ENCODE data around the gene TMPRSS3. TPM values are rescaled to one million over a fixed set of nuclear protein-coding genes. Genes with fewer than 3 reads are reported as not detected.

The TMPRSS3 gene
- total and polyA plus RNA-seq, 2 donors (not counting 1 experiment from before 2014, with no cell fraction given): 0.10 to 0.12 TPM

DNA sequence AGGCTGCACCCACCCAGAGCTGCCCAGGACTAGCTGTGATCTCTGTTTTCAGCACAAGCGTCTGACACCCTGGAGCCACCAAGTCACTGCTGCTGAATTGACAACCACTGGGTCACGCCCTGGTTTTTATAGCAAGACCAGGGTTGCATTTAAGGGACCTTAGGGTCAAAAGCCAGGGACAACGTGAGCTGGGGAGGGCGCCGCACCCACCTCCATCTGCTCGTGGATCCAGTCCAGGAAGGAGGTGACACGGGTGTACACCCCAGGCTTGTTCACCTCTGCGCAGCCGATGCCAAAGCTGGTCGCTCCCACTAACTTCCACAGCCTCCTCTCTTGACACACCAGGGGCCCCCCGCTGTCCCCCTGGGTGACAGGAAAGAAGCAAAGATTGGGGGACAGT is 20.3 kb downstream of the TMPRSS3 start:
- H3K36me3 ChIP-seq (replicated peaks in 1 of 2; ENCODE audit: control extremely low read depth in 1 of 2, control insufficient read depth in 1 of 2, extremely low read depth in 1 of 2, insufficient read depth in 2 of 2, low read length in 1 of 2): no peaks in the 10 kb centered on the region
- no peak for DNase-seq
- no peak for TF ChIP-seq EZH2 (IDR thresholded peaks at IDR 0.05; ENCODE audit: borderline replicate concordance, insufficient read depth, low read depth, low read length, poor library complexity, severe bottlenecking)
- TF ChIP-seq, protein P1, sequence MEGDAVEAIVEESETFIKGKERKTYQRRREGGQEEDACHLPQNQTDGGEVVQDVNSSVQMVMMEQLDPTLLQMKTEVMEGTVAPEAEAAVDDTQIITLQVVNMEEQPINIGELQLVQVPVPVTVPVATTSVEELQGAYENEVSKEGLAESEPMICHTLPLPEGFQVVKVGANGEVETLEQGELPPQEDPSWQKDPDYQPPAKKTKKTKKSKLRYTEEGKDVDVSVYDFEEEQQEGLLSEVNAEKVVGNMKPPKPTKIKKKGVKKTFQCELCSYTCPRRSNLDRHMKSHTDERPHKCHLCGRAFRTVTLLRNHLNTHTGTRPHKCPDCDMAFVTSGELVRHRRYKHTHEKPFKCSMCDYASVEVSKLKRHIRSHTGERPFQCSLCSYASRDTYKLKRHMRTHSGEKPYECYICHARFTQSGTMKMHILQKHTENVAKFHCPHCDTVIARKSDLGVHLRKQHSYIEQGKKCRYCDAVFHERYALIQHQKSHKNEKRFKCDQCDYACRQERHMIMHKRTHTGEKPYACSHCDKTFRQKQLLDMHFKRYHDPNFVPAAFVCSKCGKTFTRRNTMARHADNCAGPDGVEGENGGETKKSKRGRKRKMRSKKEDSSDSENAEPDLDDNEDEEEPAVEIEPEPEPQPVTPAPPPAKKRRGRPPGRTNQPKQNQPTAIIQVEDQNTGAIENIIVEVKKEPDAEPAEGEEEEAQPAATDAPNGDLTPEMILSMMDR (IDR thresholded peaks at IDR 0.05): no peak
- H3K9me3 ChIP-seq (ENCODE audit: control extremely low read depth in 1 of 3, control insufficient read depth in 2 of 3, insufficient read depth in 1 of 3, low read length in 2 of 3): peaks cover 0 to 7% (median 0%) of the 10 kb centered on the region in 3 donors
- no peak overlapping the region for H3K9ac ChIP-seq (ENCODE audit: low read length)
- H3K27me3 ChIP-seq (replicated peaks in 1 of 4; ENCODE audit: control extremely low read depth in 1 of 4, control insufficient read depth in 3 of 4, insufficient read depth in 4 of 4, low read length in 3 of 4): peaks cover 0 to 17% (median 0%) of the 10 kb centered on the region in 4 experiments
- H4K20me1 ChIP-seq (ENCODE audit: control insufficient read depth, insufficient read depth, low read length, poor library complexity, severe bottlenecking): no peaks in the 10 kb centered on the region
- H3K27ac ChIP-seq (ENCODE audit: low read length in 2 of 2): no peak overlapping the region
- intact Hi-C loops (cut with micrococcal nuclease): no loop called here
- ChIA-PET POLR2A (no interaction called here), CTCF (no interaction called here)
- 83% methylated on average over 8 of the region's 11 CpGs for WGBS (ENCODE audit: insufficient coverage)
- H3K4me3 ChIP-seq (ENCODE audit: control extremely low read depth in 1 of 5, extremely low read depth in 1 of 5, insufficient read depth in 1 of 5, low read depth in 2 of 5, low read length in 4 of 5): no peak overlapping the region
- H3K4me1 ChIP-seq (ENCODE audit: control insufficient read depth in 2 of 2, insufficient read depth in 2 of 2, low read length in 2 of 2): peaks cover 9 to 12% of the 10 kb centered on the region in 2 donors
- Mint-ChIP-seq H3K27ac (no peak overlapping the region), H3K9me3 (ENCODE audit: insufficient read depth) (no peaks in the 10 kb centered on the region), H3K27me3 (peaks cover 17% of the 10 kb centered on the region), H3K4me1 (peaks cover 10% of the 10 kb centered on the region), H3K4me3 (no peak overlapping the region)
- no peak overlapping the region for H2AFZ ChIP-seq (ENCODE audit: insufficient read depth, low read depth, low read length, poor library complexity, severe bottlenecking)
- H3K4me2 ChIP-seq (replicated peaks; ENCODE audit: low read depth, low read length, poor library complexity, severe bottlenecking): no peak overlapping the region
- H3K79me2 ChIP-seq (ENCODE audit: control insufficient read depth, insufficient read depth, low read length): no peaks in the 10 kb centered on the region
- ATAC-seq (ENCODE audit: low read depth): no peak

DNA sequence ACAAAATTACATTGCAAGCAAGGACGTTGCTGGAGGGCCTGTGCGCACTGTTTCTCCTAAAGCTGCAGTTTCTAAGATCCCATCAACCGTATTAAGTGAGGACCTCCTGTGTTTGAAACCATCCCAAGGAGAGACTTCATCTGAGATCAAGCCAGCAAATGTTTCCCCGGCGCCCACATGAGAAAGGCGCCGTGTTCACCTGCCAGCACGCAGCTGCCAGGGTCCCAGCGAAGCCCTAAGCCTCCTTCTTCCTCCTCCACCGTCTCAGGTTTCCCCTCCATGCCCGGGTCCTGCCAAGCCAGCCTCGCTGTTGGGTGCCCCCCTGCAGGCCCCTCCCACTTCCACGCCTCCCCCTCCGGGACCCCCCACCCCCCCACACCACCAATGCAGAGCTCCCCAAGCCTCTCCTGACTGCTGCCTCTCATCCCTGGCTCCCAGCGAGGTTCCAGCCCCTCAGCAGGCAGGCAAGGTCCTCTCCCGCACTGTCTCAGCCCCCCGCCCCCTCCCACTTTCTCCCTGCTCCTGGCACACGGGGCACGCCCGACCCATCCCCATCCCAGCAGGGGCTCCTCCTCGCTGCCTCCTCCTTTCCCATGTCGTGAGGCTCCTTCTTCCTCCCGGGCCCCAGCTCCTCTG is 20.9 kb downstream of the TMPRSS3 start:
- Histone ChIP-seq H4K20me1 (ENCODE audit: control insufficient read depth, insufficient read depth, low read length, poor library complexity, severe bottlenecking) (no peaks in the 10 kb centered on the region), H3K27ac (ENCODE audit: low read length in 2 of 2) (no peak overlapping the region), H3K9me3 (ENCODE audit: control extremely low read depth in 1 of 3, control insufficient read depth in 2 of 3, insufficient read depth in 1 of 3, low read length in 2 of 3) (peaks cover 0 to 3% (median 0%) of the 10 kb centered on the region in 3 donors), H3K9ac (ENCODE audit: low read length) (no peak overlapping the region), H3K4me1 (ENCODE audit: control insufficient read depth in 2 of 2, insufficient read depth in 2 of 2, low read length in 2 of 2) (peaks cover 9% of the 10 kb centered on the region in 2 donors), H2AFZ (ENCODE audit: insufficient read depth, low read depth, low read length, poor library complexity, severe bottlenecking) (no peak overlapping the region), H3K4me3 (ENCODE audit: control extremely low read depth in 1 of 5, extremely low read depth in 1 of 5, insufficient read depth in 1 of 5, low read depth in 2 of 5, low read length in 4 of 5) (no peak overlapping the region), H3K79me2 (ENCODE audit: control insufficient read depth, insufficient read depth, low read length) (no peaks in the 10 kb centered on the region), H3K4me2 (replicated peaks; ENCODE audit: low read depth, low read length, poor library complexity, severe bottlenecking) (no peak overlapping the region), H3K36me3 (replicated peaks in 1 of 2; ENCODE audit: control extremely low read depth in 1 of 2, control insufficient read depth in 1 of 2, extremely low read depth in 1 of 2, insufficient read depth in 2 of 2, low read length in 1 of 2) (no peaks in the 10 kb centered on the region), H3K27me3 (replicated peaks in 1 of 4; ENCODE audit: control extremely low read depth in 1 of 4, control insufficient read depth in 3 of 4, insufficient read depth in 4 of 4, low read length in 3 of 4) (peaks cover 0 to 14% (median 0%) of the 10 kb centered on the region in 4 experiments)
- no peak for DNase-seq
- POLR2A ChIA-PET: no interaction called here
- 58% methylated on average over 20 of the region's 23 CpGs for WGBS (ENCODE audit: insufficient coverage)
- no peak for ATAC-seq (ENCODE audit: low read depth)
- TF ChIP-seq, protein P1 (IDR thresholded peaks at IDR 0.05): no peak
- TF ChIP-seq EZH2 (IDR thresholded peaks at IDR 0.05; ENCODE audit: borderline replicate concordance, insufficient read depth, low read depth, low read length, poor library complexity, severe bottlenecking): no peak
- peaks cover 19% of the 10 kb centered on the region for H3K27me3 Mint-ChIP-seq
- peaks cover 8% of the 10 kb centered on the region for H3K4me1 Mint-ChIP-seq
- CTCF ChIA-PET: interaction anchor here (2.0 kb wide), 1 partner anchor 37 kb away, joined by 5 read pairs; no protein-coding TSS in a partner anchor
- no peak overlapping the region for H3K4me3 Mint-ChIP-seq
- H3K9me3 Mint-ChIP-seq (ENCODE audit: insufficient read depth): no peaks in the 10 kb centered on the region
- intact Hi-C loops (cut with micrococcal nuclease): no loop called here
- no peak overlapping the region for H3K27ac Mint-ChIP-seq

Data from B cell (primary cell).